K562 (cell line): ENCODE results near the gene SYT3. TPM values are rescaled to one million over a fixed set of nuclear protein-coding genes. Genes with fewer than 3 reads are reported as not detected.

Experiments
- ASH1L ChIP-seq: fragments of 450-650 bp; IDR thresholded peaks from 2 replicates; pipeline ENCODE4 v1.6.1; 2018; ENCODE audit warnings: borderline replicate concordance, mild to moderate bottlenecking, low read depth; ENCODE audit not compliant: partially characterized antibody
- CAMTA2 ChIP-seq: fragments of 250-450 bp; sonication (Bioruptor Pico); conservative IDR thresholded peaks from 2 replicates; pipeline ENCODE4 v1.5.1; 2022
- CREB1 ChIP-seq, 2 experiments: sonication (generic) in 1 of 2; formaldehyde crosslinking in 1 of 2; IDR thresholded peaks; 2 replicates each; pipeline versions ENCODE4 v1.6.1 to v1.8.0; 2012 to 2022; ENCODE audit warnings: inconsistent platforms in 1 of 2, mild to moderate bottlenecking in 1 of 2, missing genetic modification reagents in 1 of 2, moderate library complexity in 1 of 2
- HCFC1 ChIP-seq: IDR thresholded peaks from 2 replicates; pipeline ENCODE4 v1.6.1; 2012; ENCODE audit warnings: low read depth, low read length, improper control_type of control experiment
- HDAC2 ChIP-seq: fragments of 450-650 bp; IDR thresholded peaks from 2 replicates; pipeline ENCODE4 v1.6.1; 2016; ENCODE audit warnings: mild to moderate bottlenecking
- HEY1 ChIP-seq: fragments of 250-450 bp; sonication (Bioruptor Pico); IDR thresholded peaks from 2 replicates; pipeline ENCODE4 v1.5.0; 2020; ENCODE audit warnings: mild to moderate bottlenecking, moderate library complexity, borderline replicate concordance
- HLTF ChIP-seq: fragments of 450-650 bp; IDR thresholded peaks from 2 replicates; pipeline ENCODE4 v1.6.1; 2016
- HMG20B ChIP-seq: fragments of 250-450 bp; sonication (Bioruptor Pico); IDR thresholded peaks from 2 replicates; pipeline ENCODE4 v1.5.0; 2021; ENCODE audit warnings: mild to moderate bottlenecking
- IFI16 ChIP-seq: fragments of 250-450 bp; sonication (Bioruptor Pico); IDR thresholded peaks from 2 replicates; pipeline ENCODE4 v2.1.2; 2022; ENCODE audit warnings: mild to moderate bottlenecking, inconsistent platforms
- MBD2 ChIP-seq: sonication (generic); IDR thresholded peaks from 2 replicates; pipeline ENCODE4 v1.6.1; 2016; ENCODE audit warnings: low read depth, borderline replicate concordance
- MTA1 ChIP-seq: fragments of 450-650 bp; IDR thresholded peaks from 2 replicates; pipeline ENCODE4 v1.6.1; 2017; ENCODE audit warnings: borderline replicate concordance
- NFE2 ChIP-seq: IDR thresholded peaks from 2 replicates; pipeline ENCODE4 v1.6.1; 2014; ENCODE audit warnings: antibody characterized with exemption, low read depth
- NR4A1 ChIP-seq, 2 experiments: fragments of 250-450 bp in 1 of 2; fragments of 450-650 bp in 1 of 2; sonication (Bioruptor Pico) in 1 of 2; IDR thresholded peaks; 2 replicates each; pipeline versions ENCODE4 v1.4.0 to v1.6.1; 2016 to 2020; ENCODE audit warnings: mild to moderate bottlenecking in 2 of 2, missing compliant biosample characterization in 1 of 2, missing genetic modification characterization in 1 of 2, moderate library complexity in 1 of 2
- POLR2H ChIP-seq: IDR thresholded peaks from 2 replicates; pipeline ENCODE4 v1.6.1; 2016; ENCODE audit warnings: missing genetic modification characterization, low read depth, mild to moderate bottlenecking, control low read depth, missing compliant biosample characterization, moderate library complexity
- SP2 ChIP-seq: IDR thresholded peaks from 2 replicates; pipeline ENCODE4 v1.6.1; 2011; ENCODE audit warnings: mild to moderate bottlenecking, low read depth, low read length, moderate library complexity; ENCODE audit not compliant: poor library complexity, severe bottlenecking; ENCODE audit errors: extremely low read depth
- YY1 ChIP-seq, 3 experiments: IDR thresholded peaks; 2 replicates each; pipeline ENCODE4 v1.6.1; 2011; ENCODE audit warnings: low read length in 2 of 3, mild to moderate bottlenecking in 2 of 3, moderate library complexity in 2 of 3, borderline replicate concordance in 1 of 3, control low read depth in 1 of 3, low read depth in 1 of 3; ENCODE audit not compliant: insufficient read depth in 3 of 3, insufficient replicate concordance in 2 of 3, control insufficient read depth in 1 of 3, insufficient read length in 1 of 3; ENCODE audit errors: extremely low read depth in 1 of 3
- ZKSCAN1 ChIP-seq: fragments of 150-350 bp; IDR thresholded peaks from 2 replicates; pipeline ENCODE4 v1.6.1; 2016; ENCODE audit warnings: low read depth, low read length
- ZNF589 ChIP-seq: fragments of 200-800 bp; sonication (Bioruptor generic); IDR thresholded peaks from 2 replicates; pipeline ENCODE4 v1.6.1; 2016; ENCODE audit warnings: low read depth, missing genetic modification characterization, missing compliant biosample characterization
- polyA plus RNA-seq, 8 experiments: library from polyadenylated mRNA; depleted of rRNA in 4 of 8; stranded (reverse) in 5 of 8; unstranded in 3 of 8; fragments of >200 nt; fragmentation: Nextera tagmentation in 2 of 8; fragmentation: Illumina TruSeq in 1 of 8; extraction: Ambion mirVana in 2 of 8; extraction: Trizol in 1 of 8; gene quantifications; 2 replicates each; pipeline versions ENCODE4 v1.2.1 to v1.2.3, GENCODE V29; 2011 to 2014; ENCODE audit warnings: inconsistent platforms in 1 of 8, missing spikeins in 1 of 8
- total RNA-seq, 7 experiments: library from RNA; depleted of rRNA in 6 of 7; stranded (reverse); fragments of >200 nt in 6 of 7; fragmentation: Illumina TruSeq in 2 of 7; extraction: Trizol in 2 of 7; gene quantifications; 2 replicates each; pipeline versions ENCODE4 v1.2.1 to v1.2.3, GENCODE V29; 2011 to 2021; ENCODE audit warnings: low replicate concordance in 1 of 7
- TF ChIP-seq, protein P1 (sequence below): sonication (generic); formaldehyde crosslinking; IDR thresholded peaks from 2 replicates; pipeline ENCODE4 v1.8.0; 2023; ENCODE audit warnings: mild to moderate bottlenecking, missing genetic modification reagents
- TF ChIP-seq, protein P2 (sequence below), 3 experiments: fragments of 200-800 bp in 1 of 3; fragments of 250-450 bp in 1 of 3; fragments of 450-650 bp in 1 of 3; sonication (Bioruptor Pico) in 1 of 3; sonication (Bioruptor generic) in 1 of 3; formaldehyde crosslinking in 1 of 3; IDR thresholded peaks; 2 replicates each; pipeline versions ENCODE4 v1.6.1 to v1.8.0; 2016 to 2022; ENCODE audit warnings: mild to moderate bottlenecking in 2 of 3, missing genetic modification characterization in 2 of 3, missing compliant biosample characterization in 1 of 3, moderate library complexity in 1 of 3

Gene SYT3
- total and polyA plus RNA-seq, 9 of the 15 experiments (the other 6 are each of a cell fraction or from before 2014, with no cell fraction given): 0.36 to 2.0 (median 0.54) TPM; not detected in 2

DNA sequence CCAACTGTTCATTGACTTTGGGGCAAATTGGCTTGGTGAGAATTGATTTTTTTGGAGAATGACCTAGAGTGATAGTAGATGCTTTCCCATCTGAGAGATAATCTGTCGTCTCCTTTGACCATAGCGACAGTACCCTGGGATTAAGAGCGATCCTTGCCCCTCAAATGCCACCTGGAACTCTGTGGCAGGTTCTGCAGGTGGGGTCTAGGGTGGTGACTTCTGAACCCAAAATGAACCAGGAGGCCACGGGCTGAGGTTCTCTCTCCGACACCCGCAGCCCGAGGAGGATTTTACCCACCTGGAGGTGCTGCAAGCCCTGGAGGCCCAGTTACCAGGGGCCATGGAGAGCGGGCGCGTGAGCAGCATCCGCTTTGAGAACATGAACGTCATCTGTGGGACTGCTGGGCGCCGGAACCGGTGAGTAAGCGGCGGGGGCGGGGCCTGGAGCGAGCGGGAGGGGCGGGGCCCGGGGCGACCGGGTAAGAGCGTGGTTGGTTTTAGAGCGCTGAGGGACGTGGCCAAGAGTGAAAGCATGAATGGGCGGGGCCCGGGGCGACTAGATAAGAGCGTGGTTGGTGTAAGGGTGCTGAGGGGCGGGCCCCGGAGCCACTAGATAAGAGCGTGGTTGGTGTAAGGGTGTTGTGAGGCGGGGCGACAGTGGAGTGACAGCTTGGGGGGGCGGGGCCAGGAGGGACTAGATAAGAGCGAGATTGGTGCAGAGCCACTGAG lies 18.2 kb upstream of the SYT3 start (continued):
- 0 out of 2 replicates have a peak, but pooled peaks have one; percentile 30 for TF ChIP-seq NFE2
- TF ChIP-seq SP2: peak; percentile 81
- peak; percentile 96 for TF ChIP-seq POLR2H (tag)
- TF ChIP-seq, protein P1, sequence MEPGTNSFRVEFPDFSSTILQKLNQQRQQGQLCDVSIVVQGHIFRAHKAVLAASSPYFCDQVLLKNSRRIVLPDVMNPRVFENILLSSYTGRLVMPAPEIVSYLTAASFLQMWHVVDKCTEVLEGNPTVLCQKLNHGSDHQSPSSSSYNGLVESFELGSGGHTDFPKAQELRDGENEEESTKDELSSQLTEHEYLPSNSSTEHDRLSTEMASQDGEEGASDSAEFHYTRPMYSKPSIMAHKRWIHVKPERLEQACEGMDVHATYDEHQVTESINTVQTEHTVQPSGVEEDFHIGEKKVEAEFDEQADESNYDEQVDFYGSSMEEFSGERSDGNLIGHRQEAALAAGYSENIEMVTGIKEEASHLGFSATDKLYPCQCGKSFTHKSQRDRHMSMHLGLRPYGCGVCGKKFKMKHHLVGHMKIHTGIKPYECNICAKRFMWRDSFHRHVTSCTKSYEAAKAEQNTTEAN (CRISPR knock-in tag): peak; percentile 77; the same call in 1 of the 2 replicates
- no peak for TF ChIP-seq HMG20B (CRISPR knock-in tag)
- TF ChIP-seq IFI16 (CRISPR knock-in tag): no peak
- TF ChIP-seq, protein P2, sequence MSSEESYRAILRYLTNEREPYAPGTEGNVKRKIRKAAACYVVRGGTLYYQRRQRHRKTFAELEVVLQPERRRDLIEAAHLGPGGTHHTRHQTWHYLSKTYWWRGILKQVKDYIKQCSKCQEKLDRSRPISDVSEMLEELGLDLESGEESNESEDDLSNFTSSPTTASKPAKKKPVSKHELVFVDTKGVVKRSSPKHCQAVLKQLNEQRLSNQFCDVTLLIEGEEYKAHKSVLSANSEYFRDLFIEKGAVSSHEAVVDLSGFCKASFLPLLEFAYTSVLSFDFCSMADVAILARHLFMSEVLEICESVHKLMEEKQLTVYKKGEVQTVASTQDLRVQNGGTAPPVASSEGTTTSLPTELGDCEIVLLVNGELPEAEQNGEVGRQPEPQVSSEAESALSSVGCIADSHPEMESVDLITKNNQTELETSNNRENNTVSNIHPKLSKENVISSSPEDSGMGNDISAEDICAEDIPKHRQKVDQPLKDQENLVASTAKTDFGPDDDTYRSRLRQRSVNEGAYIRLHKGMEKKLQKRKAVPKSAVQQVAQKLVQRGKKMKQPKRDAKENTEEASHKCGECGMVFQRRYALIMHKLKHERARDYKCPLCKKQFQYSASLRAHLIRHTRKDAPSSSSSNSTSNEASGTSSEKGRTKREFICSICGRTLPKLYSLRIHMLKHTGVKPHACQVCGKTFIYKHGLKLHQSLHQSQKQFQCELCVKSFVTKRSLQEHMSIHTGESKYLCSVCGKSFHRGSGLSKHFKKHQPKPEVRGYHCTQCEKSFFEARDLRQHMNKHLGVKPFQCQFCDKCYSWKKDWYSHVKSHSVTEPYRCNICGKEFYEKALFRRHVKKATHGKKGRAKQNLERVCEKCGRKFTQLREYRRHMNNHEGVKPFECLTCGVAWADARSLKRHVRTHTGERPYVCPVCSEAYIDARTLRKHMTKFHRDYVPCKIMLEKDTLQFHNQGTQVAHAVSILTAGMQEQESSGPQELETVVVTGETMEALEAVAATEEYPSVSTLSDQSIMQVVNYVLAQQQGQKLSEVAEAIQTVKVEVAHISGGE (CRISPR knock-in tag; IDR thresholded peaks at IDR 0.05): 0 out of 6 replicates have a peak, but pooled peaks of 1 of the 3 experiments have one; percentile 28
- peak; percentile 59; the same call in 1 of the 2 replicates for TF ChIP-seq HEY1 (CRISPR knock-in tag)
- peak; percentile 83; the same call in 1 of the 2 replicates for TF ChIP-seq CAMTA2
- peak; percentile 51 for TF ChIP-seq HCFC1
- peak; percentile 48; the same call in 1 of the 2 replicates for TF ChIP-seq MBD2
- no peak for TF ChIP-seq HLTF
- TF ChIP-seq YY1 (IDR thresholded peaks at IDR 0.05; ENCODE audit: borderline replicate concordance in 1 of 3, control insufficient read depth in 1 of 3, extremely low read depth in 1 of 3, insufficient read depth in 3 of 3, insufficient read length in 1 of 3, insufficient replicate concordance in 2 of 3, low read depth in 1 of 3, low read length in 2 of 3): peak in 2 of 3 experiments; percentile 82 to 90
- 0 out of 2 replicates have a peak, but pooled peaks have one; percentile 35 for TF ChIP-seq HDAC2
- TF ChIP-seq MTA1: peak; percentile 50; the same call in 1 of the 2 replicates
- TF ChIP-seq CREB1 (IDR thresholded peaks at IDR 0.05): peak; percentile 88
- no peak; the same call in 1 of the 2 replicates for TF ChIP-seq CREB1 (CRISPR knock-in tag; IDR thresholded peaks at IDR 0.05)
- peak; percentile 80 for TF ChIP-seq ZNF589
- 0 out of 2 replicates have a peak, but pooled peaks have one; percentile 20 for TF ChIP-seq NR4A1 (CRISPR knock-in tag; IDR thresholded peaks at IDR 0.05)
- no peak for TF ChIP-seq NR4A1 (tag; IDR thresholded peaks at IDR 0.05)
- TF ChIP-seq ZKSCAN1: no peak
- peak; percentile 87 for TF ChIP-seq ASH1L
